Stimulated activated CD4-positive, alpha-beta T cell treated with anti-CD3 and anti-CD28 coated beads, Interleukin-2, amount 100 ng/mL, for 24 hours (primary cell): Measurements from ENCODE around the gene TEX14.
"Not testable (repeated sequence)": the region's sequence is repeated elsewhere in the genome, so short reads cannot be mapped to it uniquely, and the experiment has no call there.

Source experiments
- DNase-seq, 2 donors: peaks; one replicate each; pipeline ENCODE4 v3.0.0-alpha.2; 2020

Gene TEX14

GRCh38 chr17:58560511-58560910 is 131.3 kb downstream of the TEX14 start:
- no peak for DNase-seq

- DNase-seq = no peak
Measured at GRCh38 chr17:58557981-58558380, 133.9 kb downstream of the TEX14 start.

GRCh38 chr17:58556833-58557250 is 135.0 kb downstream of the TEX14 start:
- no peak for DNase-seq

- not testable (repeated sequence) for DNase-seq
Measured at GRCh38 chr17:58555109-58555508, 136.7 kb downstream of the TEX14 start.

GRCh38 chr17:58541249-58541648 is 150.6 kb downstream of the TEX14 start:
- no peak for DNase-seq

- no peak for DNase-seq
Measured at GRCh38 chr17:58539698-58540097, 152.1 kb downstream of the TEX14 start.

GRCh38 chr17:58538811-58539409 is 152.9 kb downstream of the TEX14 start:
- no peak for DNase-seq

GRCh38 chr17:58537266-58537665 is 154.6 kb downstream of the TEX14 start:
- DNase-seq = no peak

GRCh38 chr17:58536542-58536941 is 155.3 kb downstream of the TEX14 start:
- DNase-seq = no peak

- DNase-seq = no peak
Measured at GRCh38 chr17:58535431-58535830, 156.4 kb downstream of the TEX14 start.

- DNase-seq = no peak
Measured at GRCh38 chr17:58534901-58535421, 156.9 kb downstream of the TEX14 start.

- DNase-seq = no peak
Measured at GRCh38 chr17:58534331-58534730, 157.5 kb downstream of the TEX14 start.

- DNase-seq = no peak
Measured at GRCh38 chr17:58533616-58534188, 158.1 kb downstream of the TEX14 start.

GRCh38 chr17:58532555-58532951 is 159.3 kb downstream of the TEX14 start:
- no peak for DNase-seq

- peak; percentile 70 to 73 for DNase-seq
Measured at GRCh38 chr17:58531661-58532554, 159.9 kb downstream of the TEX14 start.

GRCh38 chr17:58531122-58531521 is 160.7 kb downstream of the TEX14 start:
- no peak for DNase-seq

GRCh38 chr17:58530655-58531054 is 161.2 kb downstream of the TEX14 start:
- no peak for DNase-seq

- DNase-seq = no peak
Measured at GRCh38 chr17:58529275-58529674, 162.6 kb downstream of the TEX14 start.

GRCh38 chr17:58528443-58528842 is 163.4 kb downstream of the TEX14 start:
- no peak for DNase-seq

GRCh38 chr17:58527949-58528348 is 163.9 kb downstream of the TEX14 start:
- DNase-seq = no peak

- DNase-seq = no peak
Measured at GRCh38 chr17:58527306-58527705, 164.5 kb downstream of the TEX14 start.

- no peak for DNase-seq
Measured at GRCh38 chr17:58525239-58525638, 166.6 kb downstream of the TEX14 start.

- DNase-seq = no peak
Measured at GRCh38 chr17:58521680-58522079, 170.2 kb downstream of the TEX14 start.
